Neural cell (in vitro differentiated cells): ENCODE data around the gene DCTN1. TPM values are rescaled to one million over a fixed set of nuclear protein-coding genes. Genes with fewer than 3 reads are reported as not detected.

ENCODE experiments used
- H2AFZ ChIP-seq: fragments of 200-600, 300-800 bp; sonication (generic), shearing (Covaris generic); 2 replicates; pipeline ENCODE4 v1.6.0; 2014; ENCODE audit warnings: low read depth, mild to moderate bottlenecking, antibody characterized with exemption, low read length, moderate library complexity
- H3F3A ChIP-seq: fragments of 200-600 bp; shearing (Covaris generic); 2 replicates; pipeline ENCODE4 v1.6.1; 2016; ENCODE audit warnings: mild to moderate bottlenecking, moderate library complexity, mixed read lengths, antibody characterized with exemption, low read length; ENCODE audit not compliant: insufficient read depth, poor library complexity, severe bottlenecking
- H3K27ac ChIP-seq: fragments of 200-600, 300-800 bp; sonication (generic), shearing (Covaris generic); 2 replicates; pipeline ENCODE4 v1.5.1; 2014; ENCODE audit warnings: mild to moderate bottlenecking, low read length, moderate library complexity
- H3K27me3 ChIP-seq: fragments of 300-800, 200-600 bp; sonication (generic), shearing (Covaris generic); 2 replicates; pipeline ENCODE4 v1.6.0; 2014; ENCODE audit warnings: mild to moderate bottlenecking, low read depth, low read length, moderate library complexity; ENCODE audit not compliant: insufficient read depth
- H3K36me3 ChIP-seq: fragments of 300-800, 200-600 bp; sonication (generic), shearing (Covaris generic); 2 replicates; pipeline ENCODE4 v1.5.1; 2014; ENCODE audit warnings: mild to moderate bottlenecking, antibody characterized with exemption, low read length, moderate library complexity; ENCODE audit not compliant: insufficient read depth
- H3K4me2 ChIP-seq: fragments of 300-800, 200-600 bp; sonication (generic), shearing (Covaris generic); 2 replicates; pipeline ENCODE4 v1.6.0; 2014; ENCODE audit warnings: mild to moderate bottlenecking, low read length
- H3K4me3 ChIP-seq: fragments of 300-800, 200-600 bp; sonication (generic), shearing (Covaris generic); 2 replicates; pipeline ENCODE4 v1.5.1; 2014; ENCODE audit warnings: mild to moderate bottlenecking, low read length, moderate library complexity
- H3K79me2 ChIP-seq: fragments of 200-600 bp; shearing (Covaris generic); replicated peaks from 2 replicates; pipeline ENCODE4 v1.6.0; 2014; ENCODE audit warnings: mild to moderate bottlenecking, low read length, moderate library complexity; ENCODE audit not compliant: insufficient read depth
- H3K9ac ChIP-seq: fragments of 300-800, 200-600 bp; sonication (generic), shearing (Covaris generic); 2 replicates; pipeline ENCODE4 v1.6.1; 2016; ENCODE audit warnings: mild to moderate bottlenecking, low read length, mixed read lengths
- H3K9me2 ChIP-seq: fragments of 200-600 bp; shearing (Covaris generic); 2 replicates; pipeline ENCODE4 v1.6.1; 2016; ENCODE audit warnings: mild to moderate bottlenecking, low read length, mixed read lengths; ENCODE audit not compliant: insufficient read depth
- H3K9me3 ChIP-seq: fragments of 200-600, 300-800 bp; sonication (generic), shearing (Covaris generic); 2 replicates; pipeline ENCODE4 v1.6.1; 2016; ENCODE audit warnings: mild to moderate bottlenecking, mixed run types, low read length, moderate library complexity, mixed read lengths
- H4K20me1 ChIP-seq: fragments of 200-600 bp; shearing (Covaris generic); 2 replicates; pipeline ENCODE4 v1.6.1; 2016; ENCODE audit warnings: mild to moderate bottlenecking, mixed run types; ENCODE audit not compliant: insufficient read depth
- CTCF ChIP-seq: fragments of 450-650 bp; IDR thresholded peaks from 2 replicates; pipeline ENCODE4 v1.5.1; 2014; ENCODE audit warnings: antibody characterized with exemption, mild to moderate bottlenecking, moderate library complexity; ENCODE audit not compliant: poor library complexity, severe bottlenecking
- EP300 ChIP-seq: fragments of 450-650 bp; conservative IDR thresholded peaks from 2 replicates; pipeline ENCODE4 v1.6.1; 2014; ENCODE audit warnings: antibody characterized with exemption, mild to moderate bottlenecking, moderate library complexity; ENCODE audit not compliant: poor library complexity, severe bottlenecking
- EZH2 ChIP-seq: fragments of 200-600, 300-800 bp; shearing (Covaris generic), sonication (generic); IDR thresholded peaks from 2 replicates; pipeline ENCODE4 v1.6.1; 2014; ENCODE audit warnings: antibody characterized with exemption, low read length, borderline replicate concordance, mild to moderate bottlenecking; ENCODE audit not compliant: insufficient read depth, poor library complexity, severe bottlenecking
- MXI1 ChIP-seq: fragments of 450-650 bp; conservative IDR thresholded peaks from 2 replicates; pipeline ENCODE4 v1.6.1; 2014; ENCODE audit warnings: antibody characterized with exemption, mild to moderate bottlenecking; ENCODE audit not compliant: poor library complexity, severe bottlenecking
- POLR2AphosphoS5 ChIP-seq: IDR thresholded peaks from 2 replicates; pipeline ENCODE4 v1.6.1; 2012
- RAD21 ChIP-seq: fragments of 450-650 bp; conservative IDR thresholded peaks from 2 replicates; pipeline ENCODE4 v1.6.1; 2014; ENCODE audit warnings: antibody characterized with exemption, mild to moderate bottlenecking, moderate library complexity
- REST ChIP-seq: IDR thresholded peaks from 2 replicates; pipeline ENCODE4 v1.6.1; 2012; ENCODE audit warnings: borderline replicate concordance
- SMC3 ChIP-seq: fragments of 450-650 bp; conservative IDR thresholded peaks from 2 replicates; pipeline ENCODE4 v1.6.1; 2014; ENCODE audit warnings: antibody characterized with exemption, mild to moderate bottlenecking, moderate library complexity; ENCODE audit not compliant: poor library complexity
- TAF1 ChIP-seq: IDR thresholded peaks from 2 replicates; pipeline ENCODE4 v1.6.1; 2012; ENCODE audit warnings: low read depth
- polyA plus RNA-seq: library from polyadenylated mRNA; depleted of rRNA; stranded (reverse); fragments of >200 nt; gene quantifications from 2 replicates; pipeline ENCODE4 v1.2.3, GENCODE V29; 2014

DCTN1 gene
- polyA plus RNA-seq, 1 donor from 2014 or later: 160 TPM

- Histone ChIP-seq H4K20me1 (no peaks in the 10 kb centered on the region), H3K4me3 (no peak overlapping the region), H2AFZ (no peak overlapping the region), H3K27me3 (no peaks in the 10 kb centered on the region), H3F3A (no peaks in the 10 kb centered on the region), H3K36me3 (no peaks in the 10 kb centered on the region), H3K9ac (no peak overlapping the region), H3K79me2 (no peaks in the 10 kb centered on the region), H3K9me2 (no peaks in the 10 kb centered on the region), H3K27ac (no peak overlapping the region), H3K9me3 (no peaks in the 10 kb centered on the region), H3K4me2 (no peak overlapping the region)
- TF ChIP-seq CTCF: no peak
- no peak for TF ChIP-seq RAD21
- no peak for TF ChIP-seq EP300
- TF ChIP-seq MXI1: no peak
- TF ChIP-seq SMC3: no peak
- no peak for TF ChIP-seq TAF1
- TF ChIP-seq EZH2: no peak
- TF ChIP-seq REST: no peak
- no peak for TF ChIP-seq POLR2AphosphoS5
These were observed 66.6 kb downstream of the DCTN1 start for GRCh38 chr2:74313497-74313896.

- H3K4me3 ChIP-seq: no peak overlapping the region
- H3F3A ChIP-seq: no peaks in the 10 kb centered on the region
- H3K36me3 ChIP-seq: no peaks in the 10 kb centered on the region
- H3K79me2 ChIP-seq: no peaks in the 10 kb centered on the region
- no peak overlapping the region for H3K4me2 ChIP-seq
- H3K27ac ChIP-seq: no peak overlapping the region
- no peaks in the 10 kb centered on the region for H3K27me3 ChIP-seq
- no peak for TF ChIP-seq MXI1
- no peak for TF ChIP-seq CTCF
- TF ChIP-seq TAF1: no peak
- no peak for TF ChIP-seq EZH2
- TF ChIP-seq REST: no peak
- no peaks in the 10 kb centered on the region for H3K9me2 ChIP-seq
- no peak overlapping the region for H2AFZ ChIP-seq
- H3K9ac ChIP-seq: no peak overlapping the region
- H3K9me3 ChIP-seq: no peaks in the 10 kb centered on the region
- H4K20me1 ChIP-seq: no peaks in the 10 kb centered on the region
These were observed 67.2 kb downstream of the DCTN1 start for GRCh38 chr2:74312913-74313312.
